IMR-90 (cell line): ENCODE data around the gene CLASP1.

Experiments used
- BHLHE40 ChIP-seq: fragments of 150-350 bp; IDR thresholded peaks from 2 replicates; pipeline ENCODE4 v1.6.1; 2016; ENCODE audit warnings: mild to moderate bottlenecking, low read depth, low read length
- CEBPB ChIP-seq: IDR thresholded peaks from 2 replicates; pipeline ENCODE4 v1.6.1; 2012; ENCODE audit warnings: low read depth, low read length, improper control_type of control experiment
- CTCF ChIP-seq: conservative IDR thresholded peaks from 2 replicates; pipeline ENCODE4 v1.5.1; 2012; ENCODE audit warnings: mild to moderate bottlenecking, low read depth, low read length, improper control_type of control experiment
- MAZ ChIP-seq: IDR thresholded peaks from 2 replicates; pipeline ENCODE4 v1.6.1; 2012; ENCODE audit warnings: low read depth, mild to moderate bottlenecking, low read length, improper control_type of control experiment, moderate library complexity, borderline replicate concordance
- MXI1 ChIP-seq: IDR thresholded peaks from 2 replicates; pipeline ENCODE4 v1.6.1; 2012; ENCODE audit warnings: low read depth, mild to moderate bottlenecking, low read length, moderate library complexity, borderline replicate concordance
- POLR2A ChIP-seq: IDR thresholded peaks from 2 replicates; pipeline ENCODE4 v1.6.1; 2012; ENCODE audit warnings: mild to moderate bottlenecking, low read depth, low read length
- RAD21 ChIP-seq: IDR thresholded peaks from 2 replicates; pipeline ENCODE4 v1.6.1; 2012; ENCODE audit warnings: low read length, improper control_type of control experiment
- RCOR1 ChIP-seq: IDR thresholded peaks from 2 replicates; pipeline ENCODE4 v1.6.1; 2012; ENCODE audit warnings: mild to moderate bottlenecking, low read length, improper control_type of control experiment; ENCODE audit not compliant: insufficient replicate concordance
- SMC3 ChIP-seq: fragments of 150-350 bp; IDR thresholded peaks from 2 replicates; pipeline ENCODE4 v1.6.1; 2016; ENCODE audit warnings: low read depth, mild to moderate bottlenecking, antibody characterized with exemption, low read length, moderate library complexity
- USF2 ChIP-seq: fragments of 150-350 bp; IDR thresholded peaks from 2 replicates; pipeline ENCODE4 v1.6.1; 2017; ENCODE audit warnings: mild to moderate bottlenecking, antibody characterized with exemption, low read length, low read depth

DNA sequence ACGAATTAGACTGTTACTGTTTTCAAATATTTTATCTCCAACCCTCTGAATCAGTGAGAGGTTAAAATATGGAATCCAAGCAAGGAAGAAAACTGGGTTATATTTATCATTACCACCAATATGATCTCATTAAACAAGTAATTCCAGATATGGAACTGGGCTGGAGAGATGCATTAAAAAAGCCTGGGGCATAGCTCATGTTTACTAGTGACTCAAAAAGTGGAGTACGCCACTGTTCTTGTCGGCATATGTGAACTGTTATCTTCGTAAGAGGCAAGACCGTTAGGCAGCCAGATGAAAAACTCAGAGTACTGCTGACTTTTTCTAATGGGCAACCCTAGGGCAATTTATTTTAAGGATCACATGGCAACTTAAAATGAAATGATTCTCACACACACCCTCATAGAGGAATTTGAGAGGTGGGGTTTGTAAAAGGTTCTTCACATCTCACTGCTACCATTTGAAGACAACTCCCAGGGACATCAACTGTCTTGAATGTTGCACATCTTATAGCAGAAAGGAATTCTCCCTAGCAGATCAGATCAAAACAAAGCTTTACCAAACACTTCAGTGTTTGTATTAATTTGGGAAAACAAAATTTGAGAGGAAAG, 259.1 kb downstream of the CLASP1 start:
- TF ChIP-seq CTCF = no peak
- TF ChIP-seq POLR2A = no peak
- no peak for TF ChIP-seq MAZ
- no peak for TF ChIP-seq SMC3
- TF ChIP-seq CEBPB = no peak
- TF ChIP-seq BHLHE40 = no peak
- no peak for TF ChIP-seq RCOR1
- TF ChIP-seq MXI1 = no peak
- TF ChIP-seq RAD21 = no peak
- TF ChIP-seq USF2 = no peak
